ENCODE measurements around the gene PTPRH. TPM values are rescaled to one million over a fixed set of nuclear protein-coding genes. Genes with fewer than 3 reads are reported as not detected.

The PTPRH gene
- polyA plus RNA-seq, 1 of the 3 experiments (the other 2 are of a cell fraction): 1.1 TPM

DNA sequence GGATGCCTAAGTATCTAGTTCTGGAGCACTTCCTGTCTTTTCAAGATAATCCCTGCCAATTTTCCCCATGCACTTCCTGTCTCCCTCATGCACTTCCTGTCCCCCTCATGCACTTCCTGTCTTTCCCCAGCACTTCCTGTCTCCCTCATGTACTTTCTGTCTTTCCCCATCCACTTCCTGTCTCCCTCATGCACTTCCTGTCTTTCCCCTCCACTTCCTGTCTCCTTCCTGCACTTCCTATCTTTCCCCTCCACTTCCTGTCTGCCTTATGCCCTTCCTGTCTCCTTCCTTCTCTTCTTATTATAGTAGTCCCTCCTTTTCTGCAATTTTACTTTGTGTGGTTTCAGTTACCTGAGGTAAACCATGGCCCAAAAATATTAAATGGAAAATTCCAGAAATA is 57.3 kb downstream of the PTPRH start:
- H2AFZ ChIP-seq (ENCODE audit: low read depth): 0 out of 2 replicates have a peak overlapping the region, but pooled peaks have one; percentile 2
- no peak for DNase-seq
- POLR2A ChIA-PET: no interaction called here
- H3K9me2 ChIP-seq: no peaks in the 10 kb centered on the region
- no peaks in the 10 kb centered on the region for H3K36me3 ChIP-seq (replicated peaks in 1 of 2; ENCODE audit: control insufficient read depth in 1 of 2, insufficient read depth in 2 of 2, low read length in 1 of 2)
- H3K4me1 ChIP-seq (ENCODE audit: control insufficient read depth in 1 of 2, insufficient read depth in 2 of 2, low read depth in 1 of 2, low read length in 1 of 2): peaks cover 0 to 10% of the 10 kb centered on the region in 2 experiments; a peak in 1 of 4 replicates
- peaks cover 22% of the 10 kb centered on the region for H3K27me3 ChIP-seq (ENCODE audit: insufficient read depth)
- no peaks in the 10 kb centered on the region for H3K79me2 ChIP-seq (ENCODE audit: insufficient read depth)
- no peak overlapping the region for H3K27ac ChIP-seq (ENCODE audit: low read depth in 2 of 2, low read length in 1 of 2)
- CTCF ChIA-PET: interaction anchor here (1.1 to 1.9 kb wide), 4 partner anchors 11 to 232 kb away, joined by 3 to 9 read pairs (median 3); partner anchors contain the start of gene TMEM238
- TF ChIP-seq YY1 (IDR thresholded peaks at IDR 0.05; ENCODE audit: low read depth): no peak
- TF ChIP-seq GABPA (IDR thresholded peaks at IDR 0.05; ENCODE audit: low read depth): peak; percentile 82
- TF ChIP-seq ELF1 (IDR thresholded peaks at IDR 0.05): peak; percentile 68
- TF ChIP-seq EZH2phosphoT487 (IDR thresholded peaks at IDR 0.05; ENCODE audit: borderline replicate concordance, low read depth): no peak
- no peak overlapping the region for H3K9ac ChIP-seq
- no peak overlapping the region for H3K4me2 ChIP-seq
- H4K20me1 ChIP-seq (ENCODE audit: insufficient read depth): no peaks in the 10 kb centered on the region
- no peaks in the 10 kb centered on the region for H3K9me3 ChIP-seq
- H3K4me3 ChIP-seq (ENCODE audit: low read depth in 2 of 2, low read length in 1 of 2): no peak overlapping the region
- no peaks in the 10 kb centered on the region for H3F3A ChIP-seq (replicated peaks; ENCODE audit: insufficient read depth)

DNA sequence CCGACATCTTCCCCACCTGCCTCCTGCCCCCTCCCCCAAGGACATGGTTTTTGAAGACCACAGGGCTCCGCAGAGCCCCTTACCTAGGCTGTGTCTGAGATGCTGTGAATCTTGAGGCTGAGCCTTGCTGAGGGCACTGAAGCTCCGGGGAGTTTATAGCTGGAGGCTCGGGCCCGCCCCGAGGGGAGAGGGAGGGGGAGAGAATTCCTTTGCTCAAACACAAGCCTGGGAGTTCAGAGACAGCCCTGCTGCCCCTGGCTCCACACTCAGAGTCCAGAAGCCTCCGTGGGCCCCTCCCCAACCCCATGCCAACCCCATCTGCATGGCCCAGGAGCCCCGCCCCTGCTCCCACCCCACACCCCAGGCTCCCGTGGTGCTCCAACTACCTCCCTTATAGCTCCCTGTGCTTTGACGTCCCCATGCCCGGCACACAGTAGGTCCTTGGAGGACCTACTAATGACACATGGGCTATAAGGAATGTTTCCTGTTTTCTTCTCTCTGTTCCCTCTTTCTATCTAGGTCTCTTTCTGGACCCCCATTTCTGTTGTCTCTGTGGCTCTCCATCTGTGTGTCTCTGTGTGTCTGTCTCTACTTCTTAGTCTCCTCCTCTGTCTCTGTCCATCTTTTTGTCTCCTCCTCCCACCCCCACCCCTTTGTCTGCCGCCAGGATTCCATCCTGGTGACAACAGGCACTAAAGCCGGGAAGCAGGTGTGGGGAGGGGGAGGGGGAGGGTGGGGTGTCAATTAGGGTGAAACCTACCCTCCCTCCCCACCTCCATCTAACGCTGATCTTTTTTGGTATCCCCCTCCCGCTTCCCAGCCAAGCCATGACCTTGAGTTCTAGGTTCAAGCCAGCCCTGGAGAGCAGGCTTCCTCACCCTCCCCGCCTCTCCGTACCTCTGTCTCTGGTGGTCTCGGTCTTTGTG is 60.0 kb downstream of the PTPRH start, which contains the start of gene TNNT1:
TSS of gene TNNT1 (minus strand) at position 129 of the 926 bp plus-strand sequence. CDS start 2,049 bp downstream, outside the sequence.
- no peaks in the 10 kb centered on the region for H3K9me3 ChIP-seq
- ChIA-PET CTCF (interaction anchor here (1.1 kb wide), 1 partner anchor 152 kb away, joined by 3 read pairs; no protein-coding TSS in a partner anchor), POLR2A (no interaction called here)
- H3K4me1 ChIP-seq (ENCODE audit: control insufficient read depth in 1 of 2, insufficient read depth in 2 of 2, low read depth in 1 of 2, low read length in 1 of 2): no peaks in the 10 kb centered on the region; a peak in 1 of 4 replicates
- no peaks in the 10 kb centered on the region for H3K79me2 ChIP-seq (ENCODE audit: insufficient read depth)
- no peak within 1 kb of the TSS for H3K9ac ChIP-seq
- H2AFZ ChIP-seq (ENCODE audit: low read depth): no peak within 1 kb of the TSS
- TF ChIP-seq NRF1 (IDR thresholded peaks at IDR 0.05; ENCODE audit: low read depth, low read length) (no peak), GABPA (IDR thresholded peaks at IDR 0.05; ENCODE audit: low read depth) (no peak), TEAD4 (IDR thresholded peaks at IDR 0.05; ENCODE audit: borderline replicate concordance, insufficient read depth) (no peak), MEF2A (IDR thresholded peaks at IDR 0.05; ENCODE audit: borderline replicate concordance, low read depth) (no peak), RAD21 (IDR thresholded peaks at IDR 0.05; ENCODE audit: low read length) (no peak), ELF1 (IDR thresholded peaks at IDR 0.05) (no peak), EZH2phosphoT487 (IDR thresholded peaks at IDR 0.05; ENCODE audit: borderline replicate concordance, low read depth) (no peak), TAF1 (IDR thresholded peaks at IDR 0.05; ENCODE audit: borderline replicate concordance, low read depth, low read length) (no peak), MXI1 (IDR thresholded peaks at IDR 0.05; ENCODE audit: low read depth, low read length) (no peak), SMC3 (IDR thresholded peaks at IDR 0.05; ENCODE audit: low read depth, low read length) (no peak), GATA2 (CRISPR knock-in tag; IDR thresholded peaks at IDR 0.05) (no peak), YY1 (IDR thresholded peaks at IDR 0.05; ENCODE audit: low read depth) (no peak), JUND (IDR thresholded peaks at IDR 0.05) (no peak), EP300 (IDR thresholded peaks at IDR 0.05; ENCODE audit: borderline replicate concordance in 1 of 2, low read depth in 1 of 2, low read length in 1 of 2) (no peak), RCOR1 (IDR thresholded peaks at IDR 0.05; ENCODE audit: low read length) (no peak), POLR2AphosphoS5 (IDR thresholded peaks at IDR 0.05; ENCODE audit: low read depth, low read length) (no peak), FOXJ3 (CRISPR knock-in tag; IDR thresholded peaks at IDR 0.05) (no peak)
- TF ChIP-seq, protein P1, sequence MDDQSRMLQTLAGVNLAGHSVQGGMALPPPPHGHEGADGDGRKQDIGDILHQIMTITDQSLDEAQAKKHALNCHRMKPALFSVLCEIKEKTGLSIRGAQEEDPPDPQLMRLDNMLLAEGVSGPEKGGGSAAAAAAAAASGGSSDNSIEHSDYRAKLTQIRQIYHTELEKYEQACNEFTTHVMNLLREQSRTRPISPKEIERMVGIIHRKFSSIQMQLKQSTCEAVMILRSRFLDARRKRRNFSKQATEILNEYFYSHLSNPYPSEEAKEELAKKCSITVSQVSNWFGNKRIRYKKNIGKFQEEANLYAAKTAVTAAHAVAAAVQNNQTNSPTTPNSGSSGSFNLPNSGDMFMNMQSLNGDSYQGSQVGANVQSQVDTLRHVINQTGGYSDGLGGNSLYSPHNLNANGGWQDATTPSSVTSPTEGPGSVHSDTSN (IDR thresholded peaks at IDR 0.05): no peak
- TF ChIP-seq, protein P2, sequence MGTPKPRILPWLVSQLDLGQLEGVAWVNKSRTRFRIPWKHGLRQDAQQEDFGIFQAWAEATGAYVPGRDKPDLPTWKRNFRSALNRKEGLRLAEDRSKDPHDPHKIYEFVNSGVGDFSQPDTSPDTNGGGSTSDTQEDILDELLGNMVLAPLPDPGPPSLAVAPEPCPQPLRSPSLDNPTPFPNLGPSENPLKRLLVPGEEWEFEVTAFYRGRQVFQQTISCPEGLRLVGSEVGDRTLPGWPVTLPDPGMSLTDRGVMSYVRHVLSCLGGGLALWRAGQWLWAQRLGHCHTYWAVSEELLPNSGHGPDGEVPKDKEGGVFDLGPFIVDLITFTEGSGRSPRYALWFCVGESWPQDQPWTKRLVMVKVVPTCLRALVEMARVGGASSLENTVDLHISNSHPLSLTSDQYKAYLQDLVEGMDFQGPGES (IDR thresholded peaks at IDR 0.05; ENCODE audit: low read depth, low read length): no peak
- TF ChIP-seq, protein P3, sequence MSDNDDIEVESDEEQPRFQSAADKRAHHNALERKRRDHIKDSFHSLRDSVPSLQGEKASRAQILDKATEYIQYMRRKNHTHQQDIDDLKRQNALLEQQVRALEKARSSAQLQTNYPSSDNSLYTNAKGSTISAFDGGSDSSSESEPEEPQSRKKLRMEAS (IDR thresholded peaks at IDR 0.05; ENCODE audit: low read depth): no peak
- no peak within 1 kb of the TSS for H3K4me3 ChIP-seq (ENCODE audit: low read depth in 2 of 2, low read length in 1 of 2)
- peaks cover 22% of the 10 kb centered on the region for H3K27me3 ChIP-seq (ENCODE audit: insufficient read depth)
- H4K20me1 ChIP-seq (ENCODE audit: insufficient read depth): no peaks in the 10 kb centered on the region
- no peak within 1 kb of the TSS for H3K4me2 ChIP-seq
- no peaks in the 10 kb centered on the region for H3F3A ChIP-seq (replicated peaks; ENCODE audit: insufficient read depth)
- H3K9me2 ChIP-seq: no peaks in the 10 kb centered on the region
- peak; percentile 36 for DNase-seq
- WGBS (ENCODE audit: low lambda C conversion rate): 15% methylated on average over 13 of the region's 18 CpGs
- H3K27ac ChIP-seq (ENCODE audit: low read depth in 2 of 2, low read length in 1 of 2): no peak within 1 kb of the TSS
- no peaks in the 10 kb centered on the region for H3K36me3 ChIP-seq (replicated peaks in 1 of 2; ENCODE audit: control insufficient read depth in 1 of 2, insufficient read depth in 2 of 2, low read length in 1 of 2)

Measured in SK-N-SH (cell line).